Islet of Langerhans (tissue), 1 donor: ENCODE results near the gene TAF11L12.
"Not testable (repeated sequence)": the region's sequence is repeated elsewhere in the genome, so short reads cannot be mapped to it uniquely, and the experiment has no call there.

Experiments used
- FAIRE-seq: peaks from one replicate; lab custom pipeline; 2011; peaks lifted over from hg19 to GRCh38; lab: Jason Lieb, UNC

Gene TAF11L12

DNA sequence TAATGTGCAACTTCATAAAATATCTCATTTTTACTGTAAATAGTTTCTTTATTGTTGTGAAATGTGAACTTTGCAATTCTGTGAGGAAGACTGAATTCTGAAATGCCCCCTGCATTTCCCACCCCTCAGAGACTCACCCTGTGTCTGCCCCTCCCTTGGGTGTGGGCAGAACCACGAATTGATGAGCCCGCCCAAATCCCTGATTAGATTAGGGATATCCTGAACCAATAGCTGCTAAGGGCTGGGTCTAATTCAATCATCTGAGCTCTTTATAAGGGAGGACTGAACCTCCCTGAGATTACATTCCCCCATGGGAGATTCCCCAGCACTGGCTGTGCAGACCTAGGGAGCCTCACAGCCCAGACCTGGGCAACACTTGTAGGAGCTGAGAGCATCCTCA lies at the start of gene TAF11L12:
Gene TAF11L12, plus strand, starts transcription at position 301 of the 400 bp plus-strand sequence.
- FAIRE-seq, result not testable (repeated sequence)

DNA sequence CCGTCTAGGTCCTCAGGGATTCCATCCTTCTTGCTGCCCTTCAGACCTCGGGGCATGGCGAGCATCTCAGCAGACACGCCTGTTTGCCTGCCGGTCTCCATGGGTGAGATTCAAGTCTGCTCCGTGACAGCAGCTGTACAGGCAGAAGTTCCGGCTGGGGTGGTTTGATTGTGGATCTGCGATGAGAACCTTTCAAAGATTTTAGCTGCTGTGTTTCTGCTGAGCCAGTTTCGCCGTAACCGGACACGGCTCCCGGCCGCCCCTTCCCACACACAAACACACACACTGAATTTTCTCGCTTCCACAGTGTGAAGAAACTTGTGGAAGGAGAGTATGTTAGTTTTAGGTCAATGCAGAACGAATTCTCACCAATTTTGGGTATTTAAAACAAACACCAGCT lies 24.5 kb upstream of the TAF11L12 start, which contains the start of gene TAF11L7:
Gene TAF11L7, minus strand, starts transcription at position 101 of the 400 bp plus-strand sequence.
- FAIRE-seq, result not testable (repeated sequence)

DNA sequence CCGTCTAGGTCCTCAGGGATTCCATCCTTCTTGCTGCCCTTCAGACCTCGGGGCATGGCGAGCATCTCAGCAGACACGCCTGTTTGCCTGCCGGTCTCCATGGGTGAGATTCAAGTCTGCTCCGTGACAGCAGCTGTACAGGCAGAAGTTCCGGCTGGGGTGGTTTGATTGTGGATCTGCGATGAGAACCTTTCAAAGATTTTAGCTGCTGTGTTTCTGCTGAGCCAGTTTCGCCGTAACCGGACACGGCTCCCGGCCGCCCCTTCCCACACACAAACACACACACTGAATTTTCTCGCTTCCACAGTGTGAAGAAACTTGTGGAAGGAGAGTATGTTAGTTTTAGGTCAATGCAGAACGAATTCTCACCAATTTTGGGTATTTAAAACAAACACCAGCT lies 19.3 kb upstream of the TAF11L12 start, which contains the start of gene TAF11L8:
Gene TAF11L8, minus strand, starts transcription at position 101 of the 400 bp plus-strand sequence.
- FAIRE-seq, result not testable (repeated sequence)

DNA sequence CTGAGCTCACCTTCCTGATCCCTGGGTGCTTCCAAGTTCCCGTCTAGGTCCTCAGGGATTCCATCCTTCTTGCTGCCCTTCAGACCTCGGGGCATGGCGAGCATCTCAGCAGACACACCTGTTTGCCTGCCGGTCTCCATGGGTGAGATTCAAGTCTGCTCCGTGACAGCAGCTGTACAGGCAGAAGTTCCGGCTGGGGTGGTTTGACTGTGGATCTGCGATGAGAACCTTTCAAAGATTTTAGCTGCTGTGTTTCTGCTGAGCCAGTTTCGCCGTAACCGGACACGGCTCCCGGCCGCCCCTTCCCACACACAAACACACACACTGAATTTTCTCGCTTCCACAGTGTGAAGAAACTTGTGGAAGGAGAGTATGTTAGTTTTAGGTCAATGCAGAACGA lies 15.9 kb upstream of the TAF11L12 start, which contains the start of gene TAF11L9:
Gene TAF11L9, minus strand, starts transcription at position 140 of the 400 bp plus-strand sequence.
- FAIRE-seq, result not testable (repeated sequence)

DNA sequence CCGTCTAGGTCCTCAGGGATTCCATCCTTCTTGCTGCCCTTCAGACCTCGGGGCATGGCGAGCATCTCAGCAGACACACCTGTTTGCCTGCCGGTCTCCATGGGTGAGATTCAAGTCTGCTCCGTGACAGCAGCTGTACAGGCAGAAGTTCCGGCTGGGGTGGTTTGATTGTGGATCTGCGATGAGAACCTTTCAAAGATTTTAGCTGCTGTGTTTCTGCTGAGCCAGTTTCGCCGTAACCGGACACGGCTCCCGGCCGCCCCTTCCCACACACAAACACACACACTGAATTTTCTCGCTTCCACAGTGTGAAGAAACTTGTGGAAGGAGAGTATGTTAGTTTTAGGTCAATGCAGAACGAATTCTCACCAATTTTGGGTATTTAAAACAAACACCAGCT lies 12.5 kb upstream of the TAF11L12 start, which contains the start of gene TAF11L10:
Gene TAF11L10, minus strand, starts transcription at position 101 of the 400 bp plus-strand sequence.
- not testable (repeated sequence) for FAIRE-seq

DNA sequence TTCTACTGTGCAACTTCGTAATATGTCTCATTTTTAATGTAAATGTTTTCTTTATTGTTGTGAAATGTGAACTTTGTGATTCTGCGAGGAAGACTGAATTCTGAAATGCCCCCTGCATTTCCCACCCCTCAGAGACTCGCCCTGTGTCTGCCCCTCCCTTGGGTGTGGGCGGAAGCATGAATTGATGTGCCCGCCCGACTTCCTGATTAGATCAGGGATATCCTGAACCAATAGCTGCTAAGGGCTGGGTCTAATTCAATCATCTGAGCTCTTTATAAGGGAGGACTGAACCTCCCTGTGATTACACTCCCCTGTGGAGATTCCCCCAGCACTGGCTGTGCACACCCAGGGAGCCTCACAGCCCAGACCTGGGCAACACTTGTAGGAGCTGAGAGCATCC lies 6.3 kb upstream of the TAF11L12 start, which contains the start of gene TAF11L11:
Gene TAF11L11, plus strand, starts transcription at position 304 of the 400 bp plus-strand sequence.
- FAIRE-seq, result not testable (repeated sequence)

DNA sequence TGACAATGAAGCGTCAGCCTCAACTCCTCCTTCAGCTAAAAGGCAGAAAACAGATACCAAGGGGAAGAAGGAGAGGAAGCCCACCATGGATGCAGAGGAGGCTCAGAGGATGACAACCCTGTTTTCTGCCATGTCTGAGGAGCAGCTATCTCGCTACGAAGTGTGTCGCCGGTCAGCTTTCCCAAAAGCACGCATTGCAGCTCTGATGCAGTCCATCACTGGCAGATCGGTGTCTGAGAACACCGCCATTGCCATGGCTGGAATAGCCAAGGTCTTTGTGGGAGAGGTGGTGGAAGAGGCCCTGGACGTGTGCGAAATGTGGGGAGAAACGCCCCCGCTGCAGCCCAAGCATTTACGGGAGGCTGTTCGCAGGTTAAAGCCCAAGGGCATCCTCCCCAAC lies 5.2 kb upstream of the TAF11L12 start:
- FAIRE-seq, result no peak

DNA sequence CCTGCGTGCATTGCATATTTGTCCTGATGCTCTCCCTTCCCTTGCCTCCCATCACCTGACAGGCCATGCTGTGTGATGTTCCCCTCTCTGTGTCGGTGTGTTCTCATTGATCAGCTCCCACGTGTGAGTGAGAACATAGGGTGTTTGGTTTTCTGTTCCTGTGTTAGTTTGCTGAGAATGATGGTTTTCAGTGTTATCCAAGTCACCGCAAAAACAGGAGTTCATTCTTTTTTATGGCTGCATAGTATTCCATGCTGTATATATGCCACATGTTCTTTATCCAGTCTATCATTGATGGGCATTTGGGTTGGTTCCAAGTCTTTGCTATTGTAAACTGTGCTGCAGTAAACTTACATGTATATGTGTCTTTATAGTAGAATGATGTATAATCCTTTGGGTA lies 2.7 kb upstream of the TAF11L12 start:
- FAIRE-seq, result not testable (repeated sequence)

DNA sequence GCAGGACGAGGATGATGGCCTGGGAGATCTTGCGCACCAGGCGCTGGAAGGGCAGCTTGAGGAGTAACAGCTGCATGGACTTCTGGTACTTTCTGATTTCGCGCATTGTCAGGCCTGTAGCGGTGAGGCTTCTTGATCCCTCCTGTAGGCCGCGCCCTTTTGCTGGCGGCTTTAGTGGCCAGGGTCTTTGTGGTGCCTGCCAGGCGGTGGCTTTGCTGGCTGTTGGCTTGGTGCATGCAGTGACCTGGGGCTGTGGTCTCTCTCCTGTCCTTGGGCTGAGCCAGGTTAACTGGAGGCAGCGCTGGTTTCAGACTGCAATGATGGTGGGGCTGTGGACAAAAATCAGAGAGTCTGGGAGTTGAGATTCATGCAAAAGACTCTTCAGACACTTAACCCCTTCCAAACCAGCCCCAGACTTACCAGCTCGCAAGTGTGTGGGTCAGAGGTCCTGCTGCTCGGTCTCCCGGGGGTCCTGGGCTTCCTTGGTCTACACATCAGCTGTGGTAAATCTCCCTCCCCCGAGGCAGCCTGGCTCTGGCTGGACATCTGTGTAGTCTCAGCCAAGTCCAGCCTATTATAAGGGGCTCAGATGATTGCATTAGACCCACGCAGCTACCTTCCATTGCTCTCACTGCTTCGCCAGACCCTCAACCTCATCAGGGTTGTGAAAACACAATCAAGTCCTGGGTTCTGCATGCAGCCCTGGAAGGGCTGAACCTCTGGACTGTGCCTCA lies 4.8 kb downstream of the TAF11L12 start:
- no peak for FAIRE-seq

DNA sequence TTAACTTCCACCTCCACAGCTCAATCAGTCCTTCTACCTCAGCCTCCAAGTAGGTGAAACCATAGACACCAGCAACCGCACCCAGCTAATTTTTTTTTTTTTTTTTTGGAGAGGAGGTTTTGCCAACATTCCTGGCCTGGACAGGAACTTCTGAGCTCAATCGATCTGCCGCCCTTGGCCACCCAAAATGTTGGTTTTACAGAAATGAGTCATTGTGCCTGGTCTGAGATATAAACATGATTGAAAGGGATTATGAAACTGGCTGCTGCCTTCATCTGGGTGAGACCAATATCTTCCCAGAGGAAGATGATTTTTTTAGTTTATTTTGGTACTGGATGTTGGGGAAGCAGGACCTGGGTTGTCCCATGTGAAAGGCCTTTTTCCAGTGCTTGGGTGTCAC lies 9.2 kb downstream of the TAF11L12 start:
- no peak for FAIRE-seq

DNA sequence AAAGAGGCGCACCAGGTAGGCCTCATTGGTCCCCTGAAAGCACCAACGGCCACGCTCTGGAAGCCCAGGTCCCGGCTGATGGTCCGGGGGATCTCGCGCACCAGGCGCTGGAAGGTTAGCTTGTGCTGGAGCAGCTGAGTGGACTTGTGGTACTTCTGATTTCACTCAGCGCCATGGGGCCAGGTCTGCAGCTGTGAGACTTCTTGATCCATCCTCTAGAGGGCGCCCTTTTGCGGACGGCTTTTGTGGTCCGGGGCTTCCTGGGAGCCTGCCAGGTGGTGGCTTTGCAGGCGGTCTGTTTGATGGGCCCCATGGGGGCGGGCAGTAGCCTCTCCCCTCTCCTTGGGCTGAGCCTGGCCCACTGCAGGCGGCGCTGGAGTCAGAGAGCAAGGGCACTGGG lies 10.4 kb downstream of the TAF11L12 start:
- no peak for FAIRE-seq

DNA sequence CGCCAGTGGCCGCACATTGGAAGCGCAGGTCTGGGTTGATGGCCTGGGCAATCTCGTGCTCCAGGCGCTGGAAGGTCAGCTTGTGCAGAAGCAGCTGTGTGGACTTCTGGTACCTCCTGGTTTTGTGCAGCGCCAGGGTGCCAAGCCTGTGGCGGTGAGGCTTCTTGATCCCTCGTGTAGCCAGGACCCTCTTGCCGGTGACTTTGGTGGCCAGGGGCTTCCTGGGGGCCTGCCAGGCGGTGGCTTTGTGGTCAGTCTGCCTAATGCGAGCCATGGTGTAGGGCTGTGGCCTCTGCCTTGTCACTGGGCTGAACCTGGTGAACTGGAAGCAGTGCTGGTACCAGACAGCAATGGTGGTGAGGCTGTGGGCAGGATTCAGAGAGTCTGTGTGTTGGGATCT lies 15.5 kb downstream of the TAF11L12 start:
- no peak for FAIRE-seq

DNA sequence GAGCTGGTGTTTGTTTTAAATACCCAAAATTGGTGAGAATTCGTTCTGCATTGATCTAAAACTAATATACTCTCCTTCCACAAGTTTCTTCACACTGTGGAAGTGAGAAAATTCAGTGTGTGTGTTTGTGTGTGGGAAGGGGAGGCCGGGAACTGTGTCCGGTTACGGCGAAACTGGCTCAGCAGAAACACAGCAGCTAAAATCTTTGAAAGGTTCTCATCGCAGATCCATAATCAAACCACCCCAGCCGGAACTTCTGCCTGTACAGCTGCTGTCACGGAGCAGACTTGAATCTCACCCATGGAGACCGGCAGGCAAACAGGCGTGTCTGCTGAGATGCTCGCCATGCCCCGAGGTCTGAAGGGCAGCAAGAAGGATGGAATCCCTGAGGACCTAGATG lies 21.6 kb downstream of the TAF11L12 start, which contains the start of gene TAF11L13:
Gene TAF11L13, plus strand, starts transcription at position 301 of the 400 bp plus-strand sequence.
- not testable (repeated sequence) for FAIRE-seq

DNA sequence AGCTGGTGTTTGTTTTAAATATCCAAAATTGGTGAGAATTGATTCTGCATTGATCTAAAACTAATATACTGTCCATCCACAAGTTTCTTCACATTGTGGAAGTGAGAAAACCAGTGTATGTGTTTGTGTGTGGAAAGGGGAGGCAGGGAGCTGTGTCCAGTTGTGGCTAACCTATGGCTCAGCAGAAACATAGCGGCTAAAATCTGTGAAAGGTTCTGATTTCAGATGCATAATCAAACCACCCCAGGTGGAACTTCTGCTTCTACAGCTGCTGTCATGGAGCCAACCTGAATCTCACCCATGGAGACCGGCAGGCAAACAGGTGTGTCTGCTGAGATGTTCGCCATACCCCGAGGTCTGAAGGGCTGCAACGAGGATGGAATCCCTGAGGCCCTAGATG lies 24.0 kb downstream of the TAF11L12 start, which contains the start of gene TAF11L14:
Gene TAF11L14, plus strand, starts transcription at position 301 of the 400 bp plus-strand sequence.
- FAIRE-seq, result no peak

DNA sequence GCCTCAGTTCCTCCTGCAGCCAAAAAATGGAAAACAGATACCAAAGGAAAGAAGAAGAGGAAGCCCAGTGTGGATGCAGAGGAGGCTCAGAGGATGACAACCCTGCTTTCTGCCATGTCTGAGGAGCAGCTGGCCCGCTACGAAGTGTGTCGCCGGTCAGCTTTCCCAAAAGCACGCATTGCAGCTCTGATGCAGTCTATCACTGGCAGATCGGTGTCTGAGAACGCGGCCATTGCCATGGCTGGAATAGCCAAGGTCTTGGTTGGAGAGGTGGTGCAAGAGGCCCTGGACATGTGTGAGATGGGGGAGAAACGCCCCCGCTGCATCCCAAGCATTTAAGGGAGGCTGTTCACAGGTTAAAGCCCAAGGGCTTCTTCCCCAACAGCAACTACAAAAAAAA lies 39.0 kb downstream of the TAF11L12 start:
- not testable (repeated sequence) for FAIRE-seq

DNA sequence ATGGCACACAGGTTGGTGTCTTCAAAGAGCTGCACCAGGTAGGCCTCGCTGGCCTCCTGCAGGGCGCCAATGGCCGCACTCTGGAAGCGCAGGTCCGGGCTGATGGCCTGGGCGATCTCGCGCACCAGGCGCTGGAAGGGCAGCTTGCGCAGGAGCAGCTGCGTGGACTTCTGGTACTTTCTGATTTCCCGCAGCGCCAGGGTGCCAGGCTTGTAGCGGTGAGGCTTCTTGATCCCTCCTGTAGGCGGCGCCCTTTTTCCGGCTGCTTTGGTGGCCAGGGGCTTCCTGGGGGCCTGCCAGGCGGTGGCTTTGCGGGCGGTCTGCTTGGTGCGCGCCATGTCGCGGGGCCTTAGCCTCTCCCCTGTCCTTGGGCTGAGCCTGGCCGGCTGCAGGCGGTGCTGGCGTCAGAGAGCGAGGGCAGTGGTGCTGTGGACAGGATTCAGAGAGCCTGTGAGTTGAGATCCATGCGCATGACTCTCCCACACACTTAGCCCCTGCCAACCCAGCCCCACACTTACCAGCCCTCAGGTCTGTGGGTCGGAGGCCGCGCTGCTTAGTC lies 45.1 kb downstream of the TAF11L12 start:
- FAIRE-seq, result not testable (repeated sequence)

DNA sequence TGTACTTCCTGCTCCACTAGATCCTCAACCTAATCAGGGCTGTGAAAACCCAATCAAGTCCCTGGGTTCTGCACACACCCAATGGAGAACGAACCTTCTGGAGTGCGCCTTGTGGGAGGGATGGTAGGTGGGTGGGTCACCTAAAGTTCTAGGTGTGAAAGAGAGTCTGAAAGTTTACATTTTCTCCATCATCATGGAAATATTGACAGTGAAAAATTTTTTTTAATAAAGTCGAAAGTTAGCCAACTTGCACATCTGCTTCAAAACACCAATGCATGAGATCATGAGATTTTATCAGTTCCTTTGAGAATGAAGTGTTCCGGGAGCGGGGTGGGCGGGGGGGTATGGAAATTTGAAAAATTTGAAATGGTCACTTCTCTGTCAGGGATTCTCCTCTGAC lies 45.7 kb downstream of the TAF11L12 start:
- FAIRE-seq, result no peak
